ENCODE data around the gene TUBB1. TPM values are rescaled to one million over a fixed set of nuclear protein-coding genes. Genes with fewer than 3 reads are reported as not detected.

Gene TUBB1
- total RNA-seq, 1 donor, result not detected

DNA sequence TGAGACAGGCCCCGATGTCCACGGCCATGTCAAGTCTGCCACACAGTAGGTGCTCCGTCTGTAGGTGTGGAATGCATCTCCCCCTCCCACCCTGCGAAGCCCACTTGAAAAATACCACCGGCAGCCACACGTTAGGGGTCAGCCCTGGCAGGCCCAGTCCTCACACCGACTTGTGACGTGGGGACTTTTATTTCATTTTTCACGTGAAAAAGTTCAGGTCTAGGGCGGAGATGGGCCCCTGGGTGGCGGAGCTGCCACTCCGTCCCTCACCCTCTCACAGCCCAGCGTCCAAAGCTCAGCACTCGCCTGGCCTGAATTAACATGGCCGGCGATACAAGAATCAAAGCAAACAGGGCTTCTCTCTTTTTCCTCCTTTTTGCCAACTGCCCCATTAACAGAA, 3.8 kb upstream of the TUBB1 start:
- no peak overlapping the region for H3K4me3 ChIP-seq (ENCODE audit: low read depth, low read length)
- TF ChIP-seq, protein P1, sequence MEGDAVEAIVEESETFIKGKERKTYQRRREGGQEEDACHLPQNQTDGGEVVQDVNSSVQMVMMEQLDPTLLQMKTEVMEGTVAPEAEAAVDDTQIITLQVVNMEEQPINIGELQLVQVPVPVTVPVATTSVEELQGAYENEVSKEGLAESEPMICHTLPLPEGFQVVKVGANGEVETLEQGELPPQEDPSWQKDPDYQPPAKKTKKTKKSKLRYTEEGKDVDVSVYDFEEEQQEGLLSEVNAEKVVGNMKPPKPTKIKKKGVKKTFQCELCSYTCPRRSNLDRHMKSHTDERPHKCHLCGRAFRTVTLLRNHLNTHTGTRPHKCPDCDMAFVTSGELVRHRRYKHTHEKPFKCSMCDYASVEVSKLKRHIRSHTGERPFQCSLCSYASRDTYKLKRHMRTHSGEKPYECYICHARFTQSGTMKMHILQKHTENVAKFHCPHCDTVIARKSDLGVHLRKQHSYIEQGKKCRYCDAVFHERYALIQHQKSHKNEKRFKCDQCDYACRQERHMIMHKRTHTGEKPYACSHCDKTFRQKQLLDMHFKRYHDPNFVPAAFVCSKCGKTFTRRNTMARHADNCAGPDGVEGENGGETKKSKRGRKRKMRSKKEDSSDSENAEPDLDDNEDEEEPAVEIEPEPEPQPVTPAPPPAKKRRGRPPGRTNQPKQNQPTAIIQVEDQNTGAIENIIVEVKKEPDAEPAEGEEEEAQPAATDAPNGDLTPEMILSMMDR (IDR thresholded peaks at IDR 0.05; ENCODE audit: insufficient read depth, low read depth, low read length), result no peak

DNA sequence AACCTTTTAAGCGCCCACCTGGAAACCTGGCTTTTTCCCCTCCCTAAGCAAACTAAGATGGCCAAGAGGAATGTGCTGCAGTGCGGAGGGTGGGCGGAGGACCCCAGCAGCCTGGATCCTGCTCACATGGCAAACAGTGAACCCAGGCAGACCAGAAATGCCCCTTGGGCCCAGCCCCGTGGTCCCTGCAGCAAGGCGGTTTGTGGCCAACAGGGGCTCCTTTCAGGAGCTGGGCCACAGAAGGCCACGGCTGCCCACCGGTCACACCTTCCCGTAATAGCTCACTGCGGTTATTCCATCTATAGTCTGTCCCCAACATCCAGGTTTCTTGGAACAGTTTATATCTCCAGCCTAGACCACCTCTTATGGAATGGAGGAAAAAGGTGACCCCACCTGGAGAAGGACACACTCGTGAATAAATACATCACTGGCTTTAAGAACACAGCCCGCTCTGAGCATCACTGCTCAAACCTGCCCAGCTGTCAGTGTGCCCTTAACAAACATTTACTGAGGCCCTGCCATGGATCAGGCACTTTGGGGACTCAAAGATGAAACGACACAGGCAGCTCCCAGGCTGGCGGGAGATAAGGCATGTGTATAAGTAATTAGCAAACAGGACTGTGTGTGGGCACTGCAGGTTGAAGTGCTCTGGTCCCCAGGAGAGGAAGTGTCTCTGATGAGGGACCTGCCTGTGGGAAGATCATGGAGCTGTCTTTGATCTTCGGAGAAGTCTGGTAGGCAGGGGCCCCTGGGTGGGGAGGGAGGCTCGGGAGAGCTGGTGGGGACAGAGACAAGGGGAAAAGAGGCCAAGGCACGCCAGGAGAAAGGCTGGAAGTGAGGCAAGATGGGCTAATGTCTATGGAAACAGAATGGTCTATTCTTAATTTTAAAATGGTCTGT, 3.2 kb upstream of the TUBB1 start:
- no peak overlapping the region for H3K4me3 ChIP-seq (ENCODE audit: low read depth, low read length)
- TF ChIP-seq, protein P1 (IDR thresholded peaks at IDR 0.05; ENCODE audit: insufficient read depth, low read depth, low read length), result no peak
- DNase-seq (ENCODE audit: low read depth), result no peak

More for the DNA sequence above, 3.8 kb upstream of the TUBB1 start:
- DNase-seq (ENCODE audit: low read depth), result no peak

DNA sequence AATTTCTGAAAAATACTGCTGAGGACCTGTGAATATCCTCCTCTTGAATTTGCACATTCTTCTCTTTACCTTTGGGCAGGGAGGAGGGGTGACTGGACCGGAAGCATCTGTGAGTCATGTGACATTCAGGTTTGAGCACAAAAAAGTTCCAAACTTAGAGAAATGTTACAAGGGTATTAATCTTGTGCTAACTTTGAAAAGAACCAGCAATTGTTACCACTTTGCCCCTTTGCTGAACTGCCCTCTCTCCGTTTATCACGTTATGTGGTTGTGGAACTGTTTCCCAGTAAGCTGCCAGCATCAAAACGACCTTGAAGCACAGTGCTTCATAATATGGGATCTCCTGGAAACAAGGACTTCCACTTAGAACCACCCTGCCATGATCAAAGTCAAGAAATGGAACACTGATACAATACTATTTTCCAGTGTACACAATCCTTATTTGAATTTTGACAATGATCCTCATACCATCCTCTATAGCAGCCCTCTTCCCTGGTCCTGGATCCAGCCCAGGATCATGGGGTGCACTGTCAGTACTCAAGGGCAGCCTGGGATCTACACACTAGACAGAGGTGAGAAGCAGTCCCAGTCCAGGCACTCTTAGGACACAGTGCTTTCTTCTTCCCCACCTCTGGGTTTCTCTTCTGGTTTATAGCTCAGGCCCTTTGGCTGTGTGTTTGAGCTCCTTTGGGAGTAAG, 2.3 kb upstream of the TUBB1 start:
- no peak overlapping the region for H3K4me3 ChIP-seq (ENCODE audit: low read depth, low read length)
- DNase-seq (ENCODE audit: low read depth), result no peak
- TF ChIP-seq, protein P1 (IDR thresholded peaks at IDR 0.05; ENCODE audit: insufficient read depth, low read depth, low read length), result no peak

DNA sequence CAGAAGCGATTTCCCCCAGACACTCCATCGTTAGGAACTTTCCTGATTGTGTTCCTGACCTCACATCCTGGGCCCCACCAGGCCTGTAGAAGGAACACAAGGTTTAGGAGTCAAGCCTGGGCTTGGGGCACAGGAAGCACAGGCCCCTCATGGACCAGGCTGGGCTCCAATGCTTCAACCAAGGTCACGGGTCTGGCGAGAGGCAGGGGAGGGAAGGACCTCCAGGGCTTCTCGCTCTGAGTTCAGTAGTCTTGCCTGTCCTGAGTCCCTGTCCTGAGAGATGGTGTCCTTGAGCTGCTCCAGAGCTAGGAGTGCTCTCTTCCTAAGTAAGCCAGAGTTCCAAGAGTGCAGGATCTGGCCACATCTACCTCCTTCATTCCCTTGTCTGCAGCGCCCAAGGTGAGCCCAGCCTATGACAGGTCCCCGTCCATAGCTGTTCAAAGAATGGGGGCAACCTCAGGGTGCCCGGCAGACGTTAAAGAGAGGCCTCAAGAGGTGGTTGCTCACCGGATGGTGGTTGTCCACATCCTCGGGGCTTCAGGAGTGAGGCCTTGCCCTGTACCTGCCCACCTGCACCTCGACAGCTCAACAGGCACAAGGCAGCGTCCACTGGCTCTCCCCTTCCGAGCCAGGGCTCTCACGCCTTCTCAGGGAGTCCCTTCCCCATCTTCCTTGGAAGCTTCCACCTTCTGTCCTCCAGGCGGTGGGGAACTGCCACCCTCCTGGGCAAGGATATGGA, 1.6 kb upstream of the TUBB1 start:
- no peak for DNase-seq (ENCODE audit: low read depth)
- TF ChIP-seq, protein P1 (IDR thresholded peaks at IDR 0.05; ENCODE audit: insufficient read depth, low read depth, low read length), result no peak
- no peak overlapping the region for H3K4me3 ChIP-seq (ENCODE audit: low read depth, low read length)

DNA sequence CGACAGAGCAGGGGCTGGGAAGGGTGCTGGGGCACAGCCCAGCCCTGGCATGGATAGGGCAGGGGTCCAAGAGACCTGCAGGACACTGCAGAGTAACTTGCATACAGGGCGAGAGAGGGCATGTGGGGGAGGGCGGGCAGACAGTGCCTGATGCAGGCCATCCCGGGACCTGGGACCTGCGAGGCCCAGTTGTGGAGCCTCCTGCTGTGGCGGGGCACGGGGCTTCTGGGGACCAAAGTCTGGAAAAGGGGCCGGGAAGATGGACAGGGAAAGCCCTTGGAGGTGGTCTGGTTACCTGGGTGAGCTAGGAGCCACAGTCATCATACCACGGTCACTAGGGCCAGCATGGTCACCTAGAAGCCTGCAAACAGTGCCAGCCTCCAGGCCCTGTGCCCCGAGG, 412 bp upstream of the TUBB1 start:
- no peak for DNase-seq (ENCODE audit: low read depth)
- TF ChIP-seq, protein P1 (IDR thresholded peaks at IDR 0.05; ENCODE audit: insufficient read depth, low read depth, low read length), result no peak
- H3K4me3 ChIP-seq (ENCODE audit: low read depth, low read length), result no peak overlapping the region

DNA sequence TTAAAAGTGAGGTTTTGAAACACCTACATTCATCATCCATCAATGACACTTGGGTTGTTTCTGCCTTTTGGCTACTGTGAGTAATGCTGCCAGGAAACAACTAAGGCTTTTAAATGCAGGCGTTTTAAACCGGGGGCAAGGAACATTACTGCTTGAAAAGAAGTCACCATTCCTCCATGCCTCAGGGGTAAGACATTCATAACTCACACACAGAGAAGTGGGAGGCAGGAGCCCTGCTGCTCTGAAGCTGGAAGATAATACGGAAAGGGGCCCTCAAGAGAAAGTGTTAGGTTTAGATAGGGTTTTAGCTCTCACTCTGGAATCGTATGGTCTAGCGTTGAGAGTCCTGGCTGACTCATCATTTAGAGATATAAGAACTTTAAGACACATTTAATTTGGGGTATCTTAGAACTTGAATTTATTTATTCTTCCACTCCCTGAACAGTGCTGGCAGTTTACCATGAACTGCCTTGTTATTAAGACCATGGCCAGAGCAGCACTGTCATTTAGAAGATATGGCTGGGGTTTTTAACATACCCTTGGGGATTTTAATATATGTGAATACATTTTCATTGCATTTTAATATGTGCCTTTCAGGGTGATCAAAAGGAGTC, 1.8 kb downstream of the TUBB1 start:
- TF ChIP-seq, protein P1 (IDR thresholded peaks at IDR 0.05; ENCODE audit: insufficient read depth, low read depth, low read length), result no peak
- no peak overlapping the region for H3K4me3 ChIP-seq (ENCODE audit: low read depth, low read length)
- DNase-seq (ENCODE audit: low read depth), result peak; percentile 34

All from fibroblast of villous mesenchyme (primary cell).